ENCODE data around the gene TRIM28. TPM values are rescaled to one million over a fixed set of nuclear protein-coding genes. Genes with fewer than 3 reads are reported as not detected.

Gene TRIM28
- total RNA-seq, 1 experiment from 2014 or later: 908 TPM

GRCh38 chr19:58516964-58517833 lies 26.7 kb upstream of the TRIM28 start:
- Histone ChIP-seq H3K27me3 (ENCODE audit: insufficient read depth, low read length) (no peaks in the 10 kb centered on the region), H3K79me2 (ENCODE audit: insufficient read depth, low read length) (peaks cover 51% of the 10 kb centered on the region), H4K20me1 (ENCODE audit: insufficient read depth) (no peaks in the 10 kb centered on the region), H3K4me1 (ENCODE audit: control insufficient read depth in 1 of 2, insufficient read depth in 2 of 2, low read length in 2 of 2) (peaks cover 18 to 47% of the 10 kb centered on the region in 2 experiments), H3K36me3 (ENCODE audit: control insufficient read depth in 1 of 2, insufficient read depth in 2 of 2, low read length in 2 of 2) (peaks cover 2 to 17% of the 10 kb centered on the region in 2 experiments; a peak in 2 of 4 replicates), H3K9me2 (ENCODE audit: insufficient read depth) (no peaks in the 10 kb centered on the region), H3K4me2 (ENCODE audit: low read length) (0 out of 2 replicates have a peak overlapping the region, but pooled peaks have one; percentile 9), H2AFZ (ENCODE audit: low read depth, low read length, poor library complexity, severe bottlenecking) (no peak overlapping the region), H3K4me3 (replicated peaks in 1 of 2; ENCODE audit: low read depth in 1 of 2, low read length in 2 of 2) (no peak overlapping the region), H3K27ac (ENCODE audit: low read depth, low read length) (peak overlapping the region; percentile 20; the same call in 1 of the 2 replicates), H3K9ac (ENCODE audit: low read length) (no peak overlapping the region), H3K9me3 (ENCODE audit: control insufficient read depth in 1 of 2, insufficient read depth in 1 of 2, low read depth in 1 of 2, low read length in 2 of 2) (no peaks in the 10 kb centered on the region)
- TF ChIP-seq CTCF (IDR thresholded peaks at IDR 0.05 in 2 of 3, conservative IDR thresholded peaks at IDR 0.05 in 1 of 3; ENCODE audit: borderline replicate concordance in 1 of 3, insufficient read depth in 1 of 3, low read depth in 2 of 3, low read length in 2 of 3) (peak in 2 of 3 experiments; percentile 29 to 41; a peak in 3 of 6 replicates), POLR2AphosphoS5 (IDR thresholded peaks at IDR 0.05; ENCODE audit: low read depth, low read length) (peak; percentile 18; the same call in 1 of the 2 replicates)
- TF ChIP-seq, protein P1, sequence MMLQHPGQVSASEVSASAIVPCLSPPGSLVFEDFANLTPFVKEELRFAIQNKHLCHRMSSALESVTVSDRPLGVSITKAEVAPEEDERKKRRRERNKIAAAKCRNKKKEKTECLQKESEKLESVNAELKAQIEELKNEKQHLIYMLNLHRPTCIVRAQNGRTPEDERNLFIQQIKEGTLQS (IDR thresholded peaks at IDR 0.05): no peak
- ChIA-PET RAD21 (ENCODE audit: low non-redundant PET in 1 of 2, low total read pairs in 2 of 2, uncharacterized antibody in 2 of 2, unreplicated experiment in 2 of 2) (no interaction called here), POLR2A (no interaction called here), CTCF (interaction anchor here (1.1 kb wide), 1 partner anchor 31 kb away, joined by 3 read pairs; no protein-coding TSS in a partner anchor)
- intact Hi-C loops (cut with micrococcal nuclease): loop anchor here (5.0 kb wide), 2 partner anchors 190 to 300 kb away; partner anchors contain the start of gene ZSCAN22
- DNase-seq (ENCODE audit: low read depth, low spot score) (no peak), ATAC-seq (no peak)
- no TSS peak for BruUV-seq (replicated peaks)

Measured in HCT116 (cell line).